ENCODE results near the gene STX16. TPM values are rescaled to one million over a fixed set of nuclear protein-coding genes. Genes with fewer than 3 reads are reported as not detected.

The STX16 gene
- total RNA-seq, 1 experiment from 2014 or later, result 86.0 TPM

GRCh38 chr20:58621906-58622548, 29.1 kb upstream of the STX16 start:
- no TSS peak for BruUV-seq (replicated peaks)
- Mint-ChIP-seq H3K27me3 (ENCODE audit: unreplicated experiment) (peaks cover 45% of the 10 kb centered on the region), H3K4me3 (ENCODE audit: low read depth, unreplicated experiment) (no peak overlapping the region), H3K4me1 (ENCODE audit: low read depth, unreplicated experiment) (peaks cover 7% of the 10 kb centered on the region), H3K36me3 (ENCODE audit: insufficient read depth, unreplicated experiment) (no peaks in the 10 kb centered on the region), H3K9me3 (ENCODE audit: low read depth, unreplicated experiment) (peaks cover 3% of the 10 kb centered on the region), H3K27ac (ENCODE audit: unreplicated experiment) (no peak overlapping the region)
- TF ChIP-seq CTCF (IDR thresholded peaks at IDR 0.05; ENCODE audit: unreplicated experiment), result no peak
- CTCF ChIA-PET, result no interaction called here
- no peak for DNase-seq
- intact Hi-C loops (cut with micrococcal nuclease; ENCODE audit: unreplicated experiment), result no loop called here

- Mint-ChIP-seq H3K27ac (ENCODE audit: unreplicated experiment) (no peak overlapping the region), H3K36me3 (ENCODE audit: insufficient read depth, unreplicated experiment) (no peaks in the 10 kb centered on the region), H3K9me3 (ENCODE audit: low read depth, unreplicated experiment) (peaks cover 5% of the 10 kb centered on the region), H3K4me3 (ENCODE audit: low read depth, unreplicated experiment) (no peak overlapping the region), H3K27me3 (ENCODE audit: unreplicated experiment) (peaks cover 36% of the 10 kb centered on the region), H3K4me1 (ENCODE audit: low read depth, unreplicated experiment) (peaks cover 9% of the 10 kb centered on the region)
- no TSS peak for BruUV-seq (replicated peaks)
- CTCF ChIA-PET, result interaction anchor here (0.7 kb wide), 1 partner anchor 35 kb away, joined by 6 read pairs; no protein-coding TSS in a partner anchor
- DNase-seq, result no peak
- no peak for TF ChIP-seq CTCF (IDR thresholded peaks at IDR 0.05; ENCODE audit: unreplicated experiment)
- intact Hi-C loops (cut with micrococcal nuclease; ENCODE audit: unreplicated experiment), result no loop called here
Observed at GRCh38 chr20:58622671-58623578, 28.2 kb upstream of the STX16 start.

GRCh38 chr20:58623579-58624473, 27.3 kb upstream of the STX16 start:
- peaks cover 5% of the 10 kb centered on the region for H3K9me3 Mint-ChIP-seq (ENCODE audit: low read depth, unreplicated experiment)
- no TSS peak for BruUV-seq (replicated peaks)
- peaks cover 28% of the 10 kb centered on the region for H3K27me3 Mint-ChIP-seq (ENCODE audit: unreplicated experiment)
- H3K27ac Mint-ChIP-seq (ENCODE audit: unreplicated experiment), result no peak overlapping the region
- H3K4me1 Mint-ChIP-seq (ENCODE audit: low read depth, unreplicated experiment), result peaks cover 9% of the 10 kb centered on the region
- H3K36me3 Mint-ChIP-seq (ENCODE audit: insufficient read depth, unreplicated experiment), result no peaks in the 10 kb centered on the region
- TF ChIP-seq CTCF (IDR thresholded peaks at IDR 0.05; ENCODE audit: unreplicated experiment), result no peak
- CTCF ChIA-PET, result interaction anchor here (0.6 to 1.1 kb wide), 2 partner anchors 27 to 1028 kb away, joined by 3 to 4 read pairs; partner anchors contain the start of gene STX16
- DNase-seq, result peak; percentile 93
- intact Hi-C loops (cut with micrococcal nuclease; ENCODE audit: unreplicated experiment), result no loop called here
- no peak overlapping the region for H3K4me3 Mint-ChIP-seq (ENCODE audit: low read depth, unreplicated experiment)

- peaks cover 5% of the 10 kb centered on the region for H3K9me3 Mint-ChIP-seq (ENCODE audit: low read depth, unreplicated experiment)
- no TSS peak for BruUV-seq (replicated peaks)
- no peak for DNase-seq
- intact Hi-C loops (cut with micrococcal nuclease; ENCODE audit: unreplicated experiment), result no loop called here
- CTCF ChIA-PET, result interaction anchor here (0.6 to 1.1 kb wide), 2 partner anchors 27 to 1029 kb away, joined by 3 to 4 read pairs; partner anchors contain the start of gene STX16
- H3K27me3 Mint-ChIP-seq (ENCODE audit: unreplicated experiment), result peaks cover 21% of the 10 kb centered on the region
- H3K4me3 Mint-ChIP-seq (ENCODE audit: low read depth, unreplicated experiment), result no peak overlapping the region
- H3K4me1 Mint-ChIP-seq (ENCODE audit: low read depth, unreplicated experiment), result peaks cover 15% of the 10 kb centered on the region
- H3K27ac Mint-ChIP-seq (ENCODE audit: unreplicated experiment), result no peak overlapping the region
- H3K36me3 Mint-ChIP-seq (ENCODE audit: insufficient read depth, unreplicated experiment), result no peaks in the 10 kb centered on the region
- no peak for TF ChIP-seq CTCF (IDR thresholded peaks at IDR 0.05; ENCODE audit: unreplicated experiment)
Observed at GRCh38 chr20:58624687-58625086, 26.4 kb upstream of the STX16 start.
